ENCODE data around the gene CXCL8.

- TF ChIP-seq CTCF (IDR thresholded peaks at IDR 0.05) (no peak), POLR2A (IDR thresholded peaks at IDR 0.05) (no peak)
These were observed 18.9 kb upstream of the CXCL8 start for GRCh38 chr4:73721435-73721834.
